GM23338 (cell line): ENCODE measurements around the gene ANTXR1. TPM values are rescaled to one million over a fixed set of nuclear protein-coding genes. Genes with fewer than 3 reads are reported as not detected.
A peak's percentile ranks its signal among the peaks of the same experiment; 100 is the strongest.

Source experiments
- ATAC-seq: fragments of 200-7000 bp; cut with Tn5 transposase; 3 replicates; pipeline ENCODE4 v1.9.1; 2020
- DNase-seq: peaks from one replicate; pipeline ENCODE4 v3.0.0-alpha.2; 2015; ENCODE audit warnings: low spot score
- H2AFZ ChIP-seq: fragments of 200-600 bp; sonication (generic); 2 replicates; pipeline ENCODE4 v1.8.0; 2016; ENCODE audit warnings: antibody characterized with exemption, mild to moderate bottlenecking, moderate library complexity
- H3F3A ChIP-seq: fragments of 200-600 bp; sonication (generic); replicated peaks from 2 replicates; pipeline ENCODE4 v1.8.0; 2017; ENCODE audit warnings: antibody characterized with exemption, mixed run types, low read depth
- H3K27ac ChIP-seq: fragments of 200-600 bp; sonication (generic); 2 replicates; pipeline ENCODE4 v1.6.1; 2016; ENCODE audit warnings: low read depth
- H3K27me3 ChIP-seq: fragments of 200-600 bp; sonication (generic); 2 replicates; pipeline ENCODE4 v1.8.0; 2016; ENCODE audit warnings: mild to moderate bottlenecking, mixed run types, moderate library complexity; ENCODE audit not compliant: insufficient read depth
- H3K36me3 ChIP-seq: fragments of 200-600 bp; sonication (generic); 2 replicates; pipeline ENCODE4 v1.8.0; 2016; ENCODE audit warnings: mild to moderate bottlenecking; ENCODE audit not compliant: insufficient read depth
- H3K4me1 ChIP-seq: fragments of 200-600 bp; sonication (generic); 2 replicates; pipeline ENCODE4 v1.8.0; 2016; ENCODE audit warnings: mild to moderate bottlenecking, moderate library complexity; ENCODE audit not compliant: insufficient read depth
- H3K4me2 ChIP-seq: fragments of 200-600 bp; sonication (generic); 2 replicates; pipeline ENCODE4 v1.7.1; 2017; ENCODE audit warnings: mixed run types
- H3K4me3 ChIP-seq: fragments of 200-600 bp; sonication (generic); 2 replicates; pipeline ENCODE4 v1.6.1; 2016; ENCODE audit warnings: mixed run types
- H3K79me2 ChIP-seq: fragments of 200-600 bp; sonication (generic); replicated peaks from 2 replicates; pipeline ENCODE4 v1.8.0; 2017; ENCODE audit warnings: mild to moderate bottlenecking; ENCODE audit not compliant: insufficient read depth
- H3K9me2 ChIP-seq: fragments of 200-600 bp; sonication (generic); 2 replicates; pipeline ENCODE4 v1.8.0; 2017; ENCODE audit not compliant: insufficient read depth
- H4K20me1 ChIP-seq: fragments of 200-600 bp; sonication (generic); replicated peaks from 2 replicates; pipeline ENCODE4 v1.8.0; 2017; ENCODE audit warnings: mild to moderate bottlenecking; ENCODE audit not compliant: insufficient read depth
- H3K27ac Mint-ChIP-seq: 2 replicates; pipeline ENCODE4 v1.8.0; 2020; ENCODE audit warnings: inconsistent platforms, mild to moderate bottlenecking, moderate library complexity, mixed read lengths
- H3K27me3 Mint-ChIP-seq: 3 replicates; pipeline ENCODE4 v1.8.0; 2022; ENCODE audit warnings: low read depth, mild to moderate bottlenecking, moderate library complexity, mixed read lengths, inconsistent platforms; ENCODE audit not compliant: insufficient read depth, poor library complexity
- H3K36me3 Mint-ChIP-seq: 3 replicates; pipeline ENCODE4 v1.8.0; 2021; ENCODE audit warnings: low read depth, mild to moderate bottlenecking, inconsistent platforms, moderate library complexity, mixed read lengths
- H3K4me1 Mint-ChIP-seq: 3 replicates; pipeline ENCODE4 v1.8.0; 2020; ENCODE audit warnings: mild to moderate bottlenecking, inconsistent platforms, mixed read lengths
- H3K4me3 Mint-ChIP-seq: 3 replicates; pipeline ENCODE4 v1.8.0; 2021; ENCODE audit warnings: moderate library complexity, mild to moderate bottlenecking, inconsistent platforms, mixed read lengths
- H3K9me3 Mint-ChIP-seq: 3 replicates; pipeline ENCODE4 v1.8.0; 2020; ENCODE audit warnings: moderate library complexity, mild to moderate bottlenecking, inconsistent platforms, mixed read lengths
- CREB1 ChIP-seq: fragments of 250-450 bp; sonication (Bioruptor Pico); IDR thresholded peaks from 2 replicates; pipeline ENCODE4 v1.5.0; 2020; ENCODE audit warnings: low read depth, mild to moderate bottlenecking, moderate library complexity
- EZH2 ChIP-seq: fragments of 200-600 bp; sonication (generic); IDR thresholded peaks from one replicate; pipeline ENCODE4 v1.8.0; 2017; ENCODE audit warnings: antibody characterized with exemption, mild to moderate bottlenecking, low read depth; ENCODE audit not compliant: unreplicated experiment
- EZH2phosphoT487 ChIP-seq: fragments of 200-600 bp; sonication (generic); IDR thresholded peaks from one replicate; pipeline ENCODE4 v1.8.1; 2018; ENCODE audit warnings: antibody characterized with exemption; ENCODE audit not compliant: unreplicated experiment
- JUNB ChIP-seq: IDR thresholded peaks from one replicate; pipeline ENCODE4 v1.6.1; 2016; ENCODE audit warnings: antibody characterized with exemption; ENCODE audit not compliant: unreplicated experiment
- NANOG ChIP-seq: IDR thresholded peaks from 2 replicates; pipeline ENCODE4 v1.6.1; 2016; ENCODE audit warnings: antibody characterized with exemption, borderline replicate concordance
- POLR2AphosphoS5 ChIP-seq: IDR thresholded peaks from 2 replicates; pipeline ENCODE4 v1.6.1; 2016; ENCODE audit warnings: antibody characterized with exemption, low read depth
- STAT1 ChIP-seq: IDR thresholded peaks from one replicate; pipeline ENCODE4 v1.6.1; 2016; ENCODE audit warnings: antibody characterized with exemption; ENCODE audit not compliant: unreplicated experiment
- ZNF114 ChIP-seq: fragments of 250-450 bp; sonication (Bioruptor Pico); IDR thresholded peaks from 2 replicates; pipeline ENCODE4 v1.5.0; 2020; ENCODE audit warnings: mild to moderate bottlenecking, moderate library complexity
- ZNF331 ChIP-seq: fragments of 250-450 bp; sonication (Bioruptor Pico); IDR thresholded peaks from 2 replicates; pipeline ENCODE4 v1.5.0; 2020; ENCODE audit warnings: low read depth, mild to moderate bottlenecking, moderate library complexity
- polyA plus RNA-seq: library from polyadenylated mRNA; unstranded; fragments of >200 nt; fragmentation: Nextera tagmentation; extraction: Ambion mirVana; gene quantifications from 2 replicates; pipeline ENCODE4 v1.2.1, GENCODE V29; 2016
- total RNA-seq: library from RNA; depleted of rRNA; stranded (reverse); fragments of >200 nt; shearing (Covaris generic); gene quantifications from 2 replicates; pipeline ENCODE4 v1.2.3, GENCODE V29; 2014
- TF ChIP-seq, protein P1 (sequence below), 2 experiments: fragments of 200-600 bp in 1 of 2; sonication (generic) in 1 of 2; conservative IDR thresholded peaks; 2 replicates each; pipeline versions ENCODE4 v1.5.1 to v1.6.1; 2016 to 2017; ENCODE audit warnings: antibody characterized with exemption in 2 of 2, low read depth in 2 of 2, mild to moderate bottlenecking in 2 of 2, moderate library complexity in 1 of 2
- TF ChIP-seq, protein P2 (sequence below): IDR thresholded peaks from one replicate; pipeline ENCODE4 v1.6.1; 2018; ENCODE audit warnings: antibody characterized with exemption; ENCODE audit not compliant: unreplicated experiment
- TF ChIP-seq, protein P3 (sequence below): fragments of 250-450 bp; sonication (Bioruptor Pico); IDR thresholded peaks from 2 replicates; pipeline ENCODE4 v1.5.0; 2020; ENCODE audit warnings: mild to moderate bottlenecking, moderate library complexity
- TF ChIP-seq, protein P4 (sequence below): IDR thresholded peaks from 2 replicates; pipeline ENCODE4 v1.6.1; 2016; ENCODE audit warnings: antibody characterized with exemption

Gene ANTXR1
- total and polyA plus RNA-seq, 2 experiments from 2014 or later = 16.1 to 23.1 TPM

DNA sequence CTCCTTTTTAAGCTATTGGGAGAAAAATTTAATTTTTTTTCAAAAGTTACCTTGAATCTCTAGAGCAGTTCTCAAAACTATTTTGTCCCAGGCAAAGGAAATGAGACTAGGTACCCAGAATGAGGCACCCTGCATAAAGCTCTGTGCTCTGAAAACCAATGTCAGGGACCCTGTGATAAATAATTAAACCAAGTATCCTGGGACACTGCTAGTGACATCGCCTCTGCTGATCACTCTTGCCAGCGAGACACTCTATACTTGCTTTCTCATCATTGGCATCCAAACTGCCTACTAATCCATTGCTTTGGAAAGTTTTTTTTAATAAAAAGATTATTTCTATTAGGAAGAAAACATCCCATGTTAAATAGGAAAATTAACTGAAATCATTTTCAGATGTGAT lies 37.1 kb upstream of the ANTXR1 start:
- no peaks in the 10 kb centered on the region for H3K36me3 ChIP-seq
- H2AFZ ChIP-seq = peak overlapping the region; percentile 48; the same call in 1 of the 2 replicates
- Mint-ChIP-seq H3K27me3 (no peaks in the 10 kb centered on the region), H3K27ac (no peak overlapping the region), H3K4me1 (no peaks in the 10 kb centered on the region), H3K36me3 (no peaks in the 10 kb centered on the region), H3K4me3 (no peak overlapping the region), H3K9me3 (no peaks in the 10 kb centered on the region)
- TF ChIP-seq, protein P1, sequence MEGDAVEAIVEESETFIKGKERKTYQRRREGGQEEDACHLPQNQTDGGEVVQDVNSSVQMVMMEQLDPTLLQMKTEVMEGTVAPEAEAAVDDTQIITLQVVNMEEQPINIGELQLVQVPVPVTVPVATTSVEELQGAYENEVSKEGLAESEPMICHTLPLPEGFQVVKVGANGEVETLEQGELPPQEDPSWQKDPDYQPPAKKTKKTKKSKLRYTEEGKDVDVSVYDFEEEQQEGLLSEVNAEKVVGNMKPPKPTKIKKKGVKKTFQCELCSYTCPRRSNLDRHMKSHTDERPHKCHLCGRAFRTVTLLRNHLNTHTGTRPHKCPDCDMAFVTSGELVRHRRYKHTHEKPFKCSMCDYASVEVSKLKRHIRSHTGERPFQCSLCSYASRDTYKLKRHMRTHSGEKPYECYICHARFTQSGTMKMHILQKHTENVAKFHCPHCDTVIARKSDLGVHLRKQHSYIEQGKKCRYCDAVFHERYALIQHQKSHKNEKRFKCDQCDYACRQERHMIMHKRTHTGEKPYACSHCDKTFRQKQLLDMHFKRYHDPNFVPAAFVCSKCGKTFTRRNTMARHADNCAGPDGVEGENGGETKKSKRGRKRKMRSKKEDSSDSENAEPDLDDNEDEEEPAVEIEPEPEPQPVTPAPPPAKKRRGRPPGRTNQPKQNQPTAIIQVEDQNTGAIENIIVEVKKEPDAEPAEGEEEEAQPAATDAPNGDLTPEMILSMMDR (conservative IDR thresholded peaks at IDR 0.05; ENCODE audit: low read depth in 2 of 2) = no peak
- no peak for TF ChIP-seq POLR2AphosphoS5
- TF ChIP-seq JUNB = no peak
- TF ChIP-seq, protein P2, sequence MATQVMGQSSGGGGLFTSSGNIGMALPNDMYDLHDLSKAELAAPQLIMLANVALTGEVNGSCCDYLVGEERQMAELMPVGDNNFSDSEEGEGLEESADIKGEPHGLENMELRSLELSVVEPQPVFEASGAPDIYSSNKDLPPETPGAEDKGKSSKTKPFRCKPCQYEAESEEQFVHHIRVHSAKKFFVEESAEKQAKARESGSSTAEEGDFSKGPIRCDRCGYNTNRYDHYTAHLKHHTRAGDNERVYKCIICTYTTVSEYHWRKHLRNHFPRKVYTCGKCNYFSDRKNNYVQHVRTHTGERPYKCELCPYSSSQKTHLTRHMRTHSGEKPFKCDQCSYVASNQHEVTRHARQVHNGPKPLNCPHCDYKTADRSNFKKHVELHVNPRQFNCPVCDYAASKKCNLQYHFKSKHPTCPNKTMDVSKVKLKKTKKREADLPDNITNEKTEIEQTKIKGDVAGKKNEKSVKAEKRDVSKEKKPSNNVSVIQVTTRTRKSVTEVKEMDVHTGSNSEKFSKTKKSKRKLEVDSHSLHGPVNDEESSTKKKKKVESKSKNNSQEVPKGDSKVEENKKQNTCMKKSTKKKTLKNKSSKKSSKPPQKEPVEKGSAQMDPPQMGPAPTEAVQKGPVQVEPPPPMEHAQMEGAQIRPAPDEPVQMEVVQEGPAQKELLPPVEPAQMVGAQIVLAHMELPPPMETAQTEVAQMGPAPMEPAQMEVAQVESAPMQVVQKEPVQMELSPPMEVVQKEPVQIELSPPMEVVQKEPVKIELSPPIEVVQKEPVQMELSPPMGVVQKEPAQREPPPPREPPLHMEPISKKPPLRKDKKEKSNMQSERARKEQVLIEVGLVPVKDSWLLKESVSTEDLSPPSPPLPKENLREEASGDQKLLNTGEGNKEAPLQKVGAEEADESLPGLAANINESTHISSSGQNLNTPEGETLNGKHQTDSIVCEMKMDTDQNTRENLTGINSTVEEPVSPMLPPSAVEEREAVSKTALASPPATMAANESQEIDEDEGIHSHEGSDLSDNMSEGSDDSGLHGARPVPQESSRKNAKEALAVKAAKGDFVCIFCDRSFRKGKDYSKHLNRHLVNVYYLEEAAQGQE = no peak
- TF ChIP-seq, protein P3, sequence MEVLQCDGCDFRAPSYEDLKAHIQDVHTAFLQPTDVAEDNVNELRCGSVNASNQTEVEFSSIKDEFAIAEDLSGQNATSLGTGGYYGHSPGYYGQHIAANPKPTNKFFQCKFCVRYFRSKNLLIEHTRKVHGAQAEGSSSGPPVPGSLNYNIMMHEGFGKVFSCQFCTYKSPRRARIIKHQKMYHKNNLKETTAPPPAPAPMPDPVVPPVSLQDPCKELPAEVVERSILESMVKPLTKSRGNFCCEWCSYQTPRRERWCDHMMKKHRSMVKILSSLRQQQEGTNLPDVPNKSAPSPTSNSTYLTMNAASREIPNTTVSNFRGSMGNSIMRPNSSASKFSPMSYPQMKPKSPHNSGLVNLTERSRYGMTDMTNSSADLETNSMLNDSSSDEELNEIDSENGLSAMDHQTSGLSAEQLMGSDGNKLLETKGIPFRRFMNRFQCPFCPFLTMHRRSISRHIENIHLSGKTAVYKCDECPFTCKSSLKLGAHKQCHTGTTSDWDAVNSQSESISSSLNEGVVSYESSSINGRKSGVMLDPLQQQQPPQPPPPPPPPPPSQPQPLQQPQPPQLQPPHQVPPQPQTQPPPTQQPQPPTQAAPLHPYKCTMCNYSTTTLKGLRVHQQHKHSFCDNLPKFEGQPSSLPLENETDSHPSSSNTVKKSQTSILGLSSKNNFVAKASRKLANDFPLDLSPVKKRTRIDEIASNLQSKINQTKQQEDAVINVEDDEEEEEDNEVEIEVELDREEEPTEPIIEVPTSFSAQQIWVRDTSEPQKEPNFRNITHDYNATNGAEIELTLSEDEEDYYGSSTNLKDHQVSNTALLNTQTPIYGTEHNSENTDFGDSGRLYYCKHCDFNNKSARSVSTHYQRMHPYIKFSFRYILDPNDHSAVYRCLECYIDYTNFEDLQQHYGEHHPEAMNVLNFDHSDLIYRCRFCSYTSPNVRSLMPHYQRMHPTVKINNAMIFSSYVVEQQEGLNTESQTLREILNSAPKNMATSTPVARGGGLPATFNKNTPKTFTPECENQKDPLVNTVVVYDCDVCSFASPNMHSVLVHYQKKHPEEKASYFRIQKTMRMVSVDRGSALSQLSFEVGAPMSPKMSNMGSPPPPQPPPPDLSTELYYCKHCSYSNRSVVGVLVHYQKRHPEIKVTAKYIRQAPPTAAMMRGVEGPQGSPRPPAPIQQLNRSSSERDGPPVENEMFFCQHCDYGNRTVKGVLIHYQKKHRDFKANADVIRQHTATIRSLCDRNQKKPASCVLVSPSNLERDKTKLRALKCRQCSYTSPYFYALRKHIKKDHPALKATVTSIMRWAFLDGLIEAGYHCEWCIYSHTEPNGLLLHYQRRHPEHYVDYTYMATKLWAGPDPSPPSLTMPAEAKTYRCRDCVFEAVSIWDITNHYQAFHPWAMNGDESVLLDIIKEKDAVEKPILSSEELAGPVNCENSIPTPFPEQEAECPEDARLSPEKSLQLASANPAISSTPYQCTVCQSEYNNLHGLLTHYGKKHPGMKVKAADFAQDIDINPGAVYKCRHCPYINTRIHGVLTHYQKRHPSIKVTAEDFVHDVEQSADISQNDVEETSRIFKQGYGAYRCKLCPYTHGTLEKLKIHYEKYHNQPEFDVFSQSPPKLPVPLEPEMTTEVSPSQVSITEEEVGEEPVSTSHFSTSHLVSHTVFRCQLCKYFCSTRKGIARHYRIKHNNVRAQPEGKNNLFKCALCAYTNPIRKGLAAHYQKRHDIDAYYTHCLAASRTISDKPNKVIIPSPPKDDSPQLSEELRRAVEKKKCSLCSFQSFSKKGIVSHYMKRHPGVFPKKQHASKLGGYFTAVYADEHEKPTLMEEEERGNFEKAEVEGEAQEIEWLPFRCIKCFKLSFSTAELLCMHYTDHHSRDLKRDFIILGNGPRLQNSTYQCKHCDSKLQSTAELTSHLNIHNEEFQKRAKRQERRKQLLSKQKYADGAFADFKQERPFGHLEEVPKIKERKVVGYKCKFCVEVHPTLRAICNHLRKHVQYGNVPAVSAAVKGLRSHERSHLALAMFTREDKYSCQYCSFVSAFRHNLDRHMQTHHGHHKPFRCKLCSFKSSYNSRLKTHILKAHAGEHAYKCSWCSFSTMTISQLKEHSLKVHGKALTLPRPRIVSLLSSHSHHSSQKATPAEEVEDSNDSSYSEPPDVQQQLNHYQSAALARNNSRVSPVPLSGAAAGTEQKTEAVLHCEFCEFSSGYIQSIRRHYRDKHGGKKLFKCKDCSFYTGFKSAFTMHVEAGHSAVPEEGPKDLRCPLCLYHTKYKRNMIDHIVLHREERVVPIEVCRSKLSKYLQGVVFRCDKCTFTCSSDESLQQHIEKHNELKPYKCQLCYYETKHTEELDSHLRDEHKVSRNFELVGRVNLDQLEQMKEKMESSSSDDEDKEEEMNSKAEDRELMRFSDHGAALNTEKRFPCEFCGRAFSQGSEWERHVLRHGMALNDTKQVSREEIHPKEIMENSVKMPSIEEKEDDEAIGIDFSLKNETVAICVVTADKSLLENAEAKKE (CRISPR knock-in tag) = no peak
- no peak for TF ChIP-seq ZNF331 (CRISPR knock-in tag)
- no peak for TF ChIP-seq EZH2
- no peak for TF ChIP-seq CREB1 (CRISPR knock-in tag)
- TF ChIP-seq STAT1 = no peak
- no peak for TF ChIP-seq NANOG
- TF ChIP-seq, protein P4, sequence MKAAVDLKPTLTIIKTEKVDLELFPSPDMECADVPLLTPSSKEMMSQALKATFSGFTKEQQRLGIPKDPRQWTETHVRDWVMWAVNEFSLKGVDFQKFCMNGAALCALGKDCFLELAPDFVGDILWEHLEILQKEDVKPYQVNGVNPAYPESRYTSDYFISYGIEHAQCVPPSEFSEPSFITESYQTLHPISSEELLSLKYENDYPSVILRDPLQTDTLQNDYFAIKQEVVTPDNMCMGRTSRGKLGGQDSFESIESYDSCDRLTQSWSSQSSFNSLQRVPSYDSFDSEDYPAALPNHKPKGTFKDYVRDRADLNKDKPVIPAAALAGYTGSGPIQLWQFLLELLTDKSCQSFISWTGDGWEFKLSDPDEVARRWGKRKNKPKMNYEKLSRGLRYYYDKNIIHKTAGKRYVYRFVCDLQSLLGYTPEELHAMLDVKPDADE = no peak
- TF ChIP-seq ZNF114 (CRISPR knock-in tag) = no peak
- TF ChIP-seq EZH2phosphoT487 = no peak
- ATAC-seq (no peak), DNase-seq (no peak)
- H3K4me3 ChIP-seq = no peak overlapping the region
- no peaks in the 10 kb centered on the region for H3K4me1 ChIP-seq
- no peaks in the 10 kb centered on the region for H4K20me1 ChIP-seq
- H3F3A ChIP-seq = no peaks in the 10 kb centered on the region
- H3K4me2 ChIP-seq = no peak overlapping the region
- H3K9me2 ChIP-seq = no peaks in the 10 kb centered on the region
- no peaks in the 10 kb centered on the region for H3K79me2 ChIP-seq
- no peaks in the 10 kb centered on the region for H3K27me3 ChIP-seq
- H3K27ac ChIP-seq = no peak overlapping the region
